ENCODE results near the gene LCN10.

The LCN10 gene

GRCh38 chr9:136690104-136690805 is 52.5 kb downstream of the LCN10 start:
- no peak overlapping the region for H3K4me3 ChIP-seq (ENCODE audit: low read depth, low read length)

- H3K4me3 ChIP-seq (ENCODE audit: low read depth, low read length) = no peak overlapping the region
Observed at GRCh38 chr9:136689108-136689460, 53.7 kb downstream of the LCN10 start.

DNA sequence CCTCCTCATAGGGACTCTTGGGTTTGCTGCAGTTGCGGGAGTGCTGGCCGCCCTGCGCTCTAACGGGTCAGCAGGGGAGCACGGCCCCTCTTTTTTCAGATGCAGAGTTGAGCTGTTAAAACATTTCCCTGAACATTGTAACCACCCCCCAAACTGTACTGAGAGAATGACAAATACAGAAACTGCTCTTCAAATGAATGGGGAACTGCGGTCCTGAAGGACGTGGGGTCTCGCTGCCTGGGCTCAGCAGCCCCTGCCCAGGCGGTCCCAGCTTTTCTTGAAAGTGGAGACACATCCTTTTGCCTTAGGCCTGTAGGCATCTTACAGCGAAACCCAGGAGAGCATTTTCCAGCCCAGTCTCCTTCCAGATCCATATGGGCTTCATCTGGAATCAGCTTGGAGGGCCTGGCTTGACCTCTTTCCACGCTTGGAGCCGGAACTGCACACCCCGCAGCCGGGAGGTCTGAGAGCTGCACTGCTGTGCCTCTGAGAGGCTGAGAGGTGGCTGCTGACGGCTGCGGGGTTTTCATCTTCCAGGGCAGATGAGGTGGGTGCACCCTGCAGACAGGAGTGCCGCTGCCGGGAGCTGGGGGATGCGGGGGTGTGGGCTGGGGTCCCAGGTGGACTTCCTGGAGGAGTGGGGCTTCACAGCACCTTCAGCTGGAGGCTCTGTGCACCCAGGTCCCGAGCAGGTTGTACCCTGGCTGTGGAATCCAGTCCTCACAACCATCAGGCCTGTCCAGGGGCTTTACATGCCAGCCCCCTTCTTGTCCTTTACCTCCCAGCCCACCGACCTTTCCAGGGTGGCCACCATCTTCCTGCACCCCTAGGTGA is 54.2 kb downstream of the LCN10 start:
- H3K4me3 ChIP-seq (ENCODE audit: low read depth, low read length) = no peak overlapping the region
